Pancreas (tissue), 10 donors: ENCODE results near the gene BRSK2. TPM values are rescaled to one million over a fixed set of nuclear protein-coding genes. Genes with fewer than 3 reads are reported as not detected.

Source experiments
- ATAC-seq, 4 donors: fragments of 200-7000 bp; cut with Tn5 transposase; one replicate each; pipeline versions ENCODE4 v1.8.0 to v1.9.1; 2020; ENCODE audit warnings: mild to moderate bottlenecking in 4 of 4, moderate library complexity in 4 of 4
- DNase-seq, 6 donors: peaks; one replicate each; pipeline ENCODE4 v3.0.0-alpha.2; 2020
- FAIRE-seq: peaks from 2 replicates; lab custom pipeline; 2012; peaks lifted over from hg19 to GRCh38; lab: Jason Lieb, UNC
- H3K27ac ChIP-seq, 4 donors: fragments of 200-600 bp; sonication (generic); 1 replicate in 3 of 4; 2 replicates in 1 of 4; pipeline versions ENCODE4 v1.5.0 to v1.8.0; 2020
- H3K27me3 ChIP-seq, 4 donors: fragments of 200-600 bp; one replicate each; pipeline ENCODE4 v1.8.0; 2021
- H3K36me3 ChIP-seq, 3 donors: fragments of 200-600 bp; sonication (generic) in 1 of 3; one replicate each; pipeline versions ENCODE4 v1.5.0 to v1.8.0; 2020 to 2021
- H3K4me1 ChIP-seq, 3 donors: fragments of 200-600 bp; one replicate each; pipeline ENCODE4 v1.8.0; 2021
- H3K4me3 ChIP-seq, 4 donors: fragments of 200-600 bp; sonication (generic) in 2 of 4; one replicate each; pipeline versions ENCODE4 v1.5.0 to v1.8.0; 2020 to 2021
- H3K9me3 ChIP-seq, 4 donors: fragments of 200-600 bp; one replicate each; pipeline ENCODE4 v1.8.0; 2021
- CTCF ChIP-seq, 4 donors: fragments of 200-600 bp; sonication (generic) in 3 of 4; IDR thresholded peaks; one replicate each; pipeline versions ENCODE4 v1.5.0 to v1.8.0; 2021; ENCODE audit warnings: antibody characterized with exemption in 4 of 4
- whole genome bisulfite sequencing, 2 donors: extraction: QIAGEN DNeasy Blood & Tissue Kit; methylation state at CpG; one replicate each; pipeline ENCODE4 v1.1.7; 2013; 5-methylcytosine and 5-hydroxymethylcytosine counted together
- intact Hi-C, 3 donors: fragments of 100-400 bp; cut with DNase I; formaldehyde crosslinking; loops; one replicate each; pipeline versions ENCODE4 v1.11.1 to v1.14.2; 2022
- polyA plus RNA-seq, 2 donors: library from polyadenylated mRNA; stranded (reverse); fragments of 200-250 nt; gene quantifications; one replicate each; pipeline ENCODE4 v1.2.3, GENCODE V29; 2013
- total RNA-seq, 6 donors: library from RNA; stranded (reverse); fragmentation: NEBNext Ultra II Directional in 4 of 6; extraction: Animal tissue kit (Norgen Biotek cat#: 25700) in 4 of 6; gene quantifications; one replicate each; pipeline versions ENCODE4 v1.2.1 to v1.2.4, GENCODE V29; 2021 to 2023
- donor health status: healthy with polysubstance abuse.
- donor health status: DM: no; HTN: no; CAD: no; lungs with moderate emphysema.
- donor health status: DM: no; HTN: no; CAD: no.
- donor health status: control.
- donor health status: control.
- donor health status: Bipolar disorder and iron deficiency.
- donor health status: DM: yes; HTN: yes; CAD: no.
- donor health status: DM: no; HTN: no; CAD: no.
- donor health status: DM: no; HTN: no; CAD: no.
- donor health status: DM: yes; HTN: yes; CAD: no.

BRSK2 gene
- total and polyA plus RNA-seq, 8 donors = 44.2 to 215 (median 70.9) TPM

- H3K4me3 ChIP-seq = no peak overlapping the region
- no peaks in the 10 kb centered on the region for H3K9me3 ChIP-seq
- H3K27ac ChIP-seq = no peak overlapping the region
- TF ChIP-seq CTCF (IDR thresholded peaks at IDR 0.05) = no peak
- H3K36me3 ChIP-seq = no peaks in the 10 kb centered on the region
- no peaks in the 10 kb centered on the region for H3K27me3 ChIP-seq
- no peak for ATAC-seq
- no peak for DNase-seq
- intact Hi-C loops = no loop called here
- no peak for FAIRE-seq
- peaks cover 0 to 12% (median 11%) of the 10 kb centered on the region in 3 donors for H3K4me1 ChIP-seq
- 80 to 84% methylated on average over 9 of the region's 9 CpGs for WGBS, 2 donors
Observed at GRCh38 chr11:1496091-1496760, 106.5 kb downstream of the BRSK2 start.

DNA sequence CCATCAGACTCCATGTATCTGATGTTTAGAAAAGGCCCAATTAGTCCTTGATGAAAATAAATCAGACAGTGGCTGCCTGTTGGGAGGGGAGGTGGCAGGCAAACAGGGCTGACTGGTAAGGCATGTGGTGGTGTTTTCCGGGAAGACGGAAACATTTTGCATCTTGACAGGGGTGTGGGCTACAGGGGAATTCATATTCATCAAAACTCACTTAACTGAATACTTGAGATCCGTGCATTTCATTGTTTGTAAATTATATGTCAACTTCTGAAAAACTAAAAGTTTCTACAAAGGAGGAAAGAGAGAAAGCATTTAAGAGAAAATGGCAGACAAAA is 107.0 kb downstream of the BRSK2 start:
- no peak for ATAC-seq
- Histone ChIP-seq H3K27ac (peak overlapping the region in 1 of 4 donors; percentile 33), H3K27me3 (no peaks in the 10 kb centered on the region), H3K36me3 (no peaks in the 10 kb centered on the region), H3K4me3 (no peak overlapping the region), H3K4me1 (peaks cover 0 to 12% (median 11%) of the 10 kb centered on the region in 3 donors), H3K9me3 (no peaks in the 10 kb centered on the region)
- no peak for DNase-seq
- WGBS, 2 donors = 67 to 73% methylated on average over 3 of the region's 3 CpGs
- FAIRE-seq = no peak
- intact Hi-C loops = no loop called here
- no peak for TF ChIP-seq CTCF (IDR thresholded peaks at IDR 0.05)

DNA sequence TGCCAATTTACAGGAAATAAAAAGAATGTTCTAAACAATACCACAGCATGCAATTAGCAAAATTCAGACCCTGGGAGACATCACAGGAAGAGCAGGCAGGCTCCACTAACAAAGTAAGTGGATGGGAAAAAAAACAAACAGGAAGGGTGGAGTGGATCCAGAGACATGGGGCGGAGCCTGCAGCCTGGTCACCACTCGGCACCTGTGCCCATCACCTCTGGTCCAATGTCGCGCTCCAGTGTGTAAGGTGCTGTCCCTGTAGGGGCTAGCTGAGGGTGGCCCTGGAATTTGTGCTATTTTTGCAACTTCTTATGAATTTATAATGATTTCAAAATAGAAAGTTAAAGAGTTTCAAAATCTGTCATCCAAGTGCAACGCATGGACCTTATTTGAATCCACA is 107.9 kb downstream of the BRSK2 start:
- Histone ChIP-seq H3K27me3 (no peaks in the 10 kb centered on the region), H3K4me1 (peaks cover 0 to 12% (median 11%) of the 10 kb centered on the region in 3 donors), H3K27ac (peak overlapping the region in 1 of 4 donors; percentile 33), H3K36me3 (no peaks in the 10 kb centered on the region), H3K9me3 (no peaks in the 10 kb centered on the region), H3K4me3 (no peak overlapping the region)
- FAIRE-seq (no peak), DNase-seq (no peak), ATAC-seq (peak in 1 of 4 donors; percentile 23)
- 80 to 86% methylated on average over 5 of the region's 5 CpGs for WGBS, 2 donors
- intact Hi-C loops = no loop called here
- no peak for TF ChIP-seq CTCF (IDR thresholded peaks at IDR 0.05)

GRCh38 chr11:1498262-1498661 is 108.5 kb downstream of the BRSK2 start:
- FAIRE-seq (no peak), ATAC-seq (no peak), DNase-seq (no peak)
- Histone ChIP-seq H3K4me3 (no peak overlapping the region), H3K9me3 (no peaks in the 10 kb centered on the region), H3K4me1 (peaks cover 0 to 12% (median 11%) of the 10 kb centered on the region in 3 donors), H3K27me3 (no peaks in the 10 kb centered on the region), H3K36me3 (no peaks in the 10 kb centered on the region), H3K27ac (no peak overlapping the region)
- intact Hi-C loops = no loop called here
- TF ChIP-seq CTCF (IDR thresholded peaks at IDR 0.05) = no peak
- WGBS, 2 donors = 90 to 95% methylated on average over 13 of the region's 13 CpGs

GRCh38 chr11:1499261-1499890 is 109.6 kb downstream of the BRSK2 start:
- ATAC-seq (no peak), DNase-seq (no peak), FAIRE-seq (no peak)
- Histone ChIP-seq H3K4me1 (peaks cover 0 to 10% (median 8%) of the 10 kb centered on the region in 3 donors), H3K36me3 (no peaks in the 10 kb centered on the region), H3K4me3 (no peak overlapping the region), H3K27ac (no peak overlapping the region), H3K27me3 (no peaks in the 10 kb centered on the region), H3K9me3 (no peaks in the 10 kb centered on the region)
- intact Hi-C loops = no loop called here
- TF ChIP-seq CTCF (IDR thresholded peaks at IDR 0.05) = no peak
- 90 to 95% methylated on average over 28 of the region's 28 CpGs for WGBS, 2 donors
